ENCODE data around the gene AFF3. TPM values are rescaled to one million over a fixed set of nuclear protein-coding genes. Genes with fewer than 3 reads are reported as not detected.

The AFF3 gene
- total and polyA plus RNA-seq, 2 of the 8 experiments (the other 6 are each of a cell fraction or from before 2014, with no cell fraction given), result 0.27 to 3.0 TPM

DNA sequence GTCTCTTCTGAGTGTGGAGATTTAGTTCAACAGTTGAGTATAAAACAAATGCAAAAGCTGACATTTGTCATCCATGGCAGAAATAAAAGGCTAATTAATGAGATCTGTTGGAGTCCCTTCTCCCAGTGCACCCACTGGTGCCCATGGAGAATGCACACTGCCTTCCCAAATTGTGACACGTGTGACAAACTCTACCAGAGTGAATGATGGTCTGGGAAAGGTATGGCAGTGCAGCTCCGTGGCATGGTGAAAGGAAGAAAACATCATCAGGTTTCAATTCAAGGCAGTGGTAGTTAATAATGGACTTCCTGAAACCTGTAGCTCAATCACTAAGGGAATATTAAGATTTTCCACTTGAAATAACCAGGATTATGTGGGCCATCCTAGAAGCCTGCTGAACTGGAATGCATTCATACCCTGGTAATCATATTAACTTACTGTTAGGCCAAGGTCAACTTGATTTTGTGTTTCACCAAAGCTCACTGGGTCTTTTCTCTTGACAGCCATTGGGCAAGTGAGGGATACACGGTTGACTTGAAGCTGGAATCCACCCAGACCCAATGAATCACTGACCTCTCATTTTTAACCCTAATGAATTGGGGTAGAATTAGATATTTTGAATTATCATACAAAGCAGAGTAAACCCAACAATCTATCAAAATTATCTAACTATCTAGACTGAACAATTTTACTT is 167.6 kb downstream of the AFF3 start:
- CTCF ChIA-PET (ENCODE audit: partially characterized antibody), result no interaction called here
- no peak overlapping the region for H3K4me2 ChIP-seq (ENCODE audit: insufficient read depth in 1 of 2, low read depth in 2 of 2, low read length in 2 of 2)
- H4K5ac ChIP-seq (ENCODE audit: insufficient read length, low read depth, low read length), result no peak overlapping the region
- TF ChIP-seq CHD1 (IDR thresholded peaks at IDR 0.05; ENCODE audit: low read depth, low read length), result no peak
- TF ChIP-seq TBP (IDR thresholded peaks at IDR 0.05; ENCODE audit: low read depth, low read length), result no peak
- no peak for TF ChIP-seq GTF2F1 (IDR thresholded peaks at IDR 0.05; ENCODE audit: borderline replicate concordance, low read depth, low read length)
- TF ChIP-seq ZNF274 (IDR thresholded peaks at IDR 0.05; ENCODE audit: borderline replicate concordance, extremely low read depth, low read length), result no peak
- no peak for TF ChIP-seq EP300 (IDR thresholded peaks at IDR 0.05; ENCODE audit: borderline replicate concordance in 1 of 2, low read depth in 2 of 2, low read length in 2 of 2)
- TF ChIP-seq CBX8 (IDR thresholded peaks at IDR 0.05; ENCODE audit: borderline replicate concordance, low read depth, low read length), result no peak
- no peak for TF ChIP-seq SP1 (IDR thresholded peaks at IDR 0.05; ENCODE audit: low read depth, low read length)
- no peak for TF ChIP-seq CREB1 (IDR thresholded peaks at IDR 0.05)
- TF ChIP-seq EGR1 (IDR thresholded peaks at IDR 0.05; ENCODE audit: borderline replicate concordance, low read depth, low read length), result no peak
- no peak for TF ChIP-seq MAFK (IDR thresholded peaks at IDR 0.05; ENCODE audit: low read depth, low read length)
- no peak for TF ChIP-seq RAD21 (IDR thresholded peaks at IDR 0.05 in 1 of 2, conservative IDR thresholded peaks at IDR 0.05 in 1 of 2; ENCODE audit: low read depth in 2 of 2, low read length in 2 of 2)
- no peak for TF ChIP-seq HDAC6 (IDR thresholded peaks at IDR 0.05; ENCODE audit: low read depth, low read length)
- TF ChIP-seq NRF1 (IDR thresholded peaks at IDR 0.05; ENCODE audit: low read depth, low read length), result no peak
- no peak for TF ChIP-seq CBX5 (IDR thresholded peaks at IDR 0.05; ENCODE audit: low read depth, low read length)

More for the DNA sequence above, 167.6 kb downstream of the AFF3 start:
- no peak overlapping the region for H3K27ac ChIP-seq (ENCODE audit: low read depth, low read length)
- H3K27me3 ChIP-seq (replicated peaks in 1 of 4; ENCODE audit: control insufficient read depth in 3 of 4, extremely low read depth in 1 of 4, insufficient read depth in 3 of 4, low read length in 3 of 4), result no peaks in the 10 kb centered on the region
- POLR2A ChIA-PET (ENCODE audit: partially characterized antibody), result no interaction called here
- 75% methylated on average over 3 of the region's 3 CpGs; no CpG with 5 or more reads in 1 of the 2 experiments for WGBS, 2 experiments (ENCODE audit: extremely low coverage in 1 of 2, insufficient coverage in 1 of 2, insufficient read length in 1 of 2, insufficient replicate concordance in 2 of 2, low coverage in 1 of 2, low lambda C conversion rate in 2 of 2, missing lambda C conversion rate in 1 of 2)
- no peak overlapping the region for H2BK12ac ChIP-seq (ENCODE audit: low read depth, low read length)
- H3K4me1 ChIP-seq (replicated peaks in 1 of 4; ENCODE audit: control insufficient read depth in 3 of 4, insufficient read depth in 4 of 4, low read length in 3 of 4), result peaks cover 0 to 3% (median 0%) of the 10 kb centered on the region in 4 experiments; a peak in 1 of 7 replicates
- no peak overlapping the region for H3K18ac ChIP-seq (ENCODE audit: extremely low read depth, low read length)
- H2BK20ac ChIP-seq (ENCODE audit: low read length), result no peak overlapping the region
- H3K79me2 ChIP-seq (ENCODE audit: control insufficient read depth in 1 of 2, insufficient read depth in 2 of 2, low read length in 2 of 2), result no peaks in the 10 kb centered on the region
- no peak overlapping the region for H4K8ac ChIP-seq (ENCODE audit: extremely low read depth, insufficient read depth, low read length)
- no peaks in the 10 kb centered on the region for H3K79me1 ChIP-seq (ENCODE audit: low read depth, low read length)
- no peak for DNase-seq (ENCODE audit: low read depth in 1 of 2, low spot score in 2 of 2)
- H4K20me1 ChIP-seq (replicated peaks in 1 of 2; ENCODE audit: control insufficient read depth in 1 of 2, insufficient read depth in 2 of 2, low read length in 2 of 2), result no peaks in the 10 kb centered on the region
- H3K9ac ChIP-seq (replicated peaks in 1 of 4; ENCODE audit: extremely low read depth in 1 of 4, low read depth in 3 of 4, low read length in 3 of 4), result no peak overlapping the region
- no peak overlapping the region for H4K91ac ChIP-seq (replicated peaks; ENCODE audit: insufficient read length, low read length)
- no peaks in the 10 kb centered on the region for H3K36me3 ChIP-seq (ENCODE audit: control insufficient read depth in 2 of 4, insufficient read depth in 4 of 4, low read length in 3 of 4)
- no peak overlapping the region for H3K56ac ChIP-seq (replicated peaks; ENCODE audit: insufficient read length, low read depth, low read length)
- no peak overlapping the region for H2BK15ac ChIP-seq (ENCODE audit: low read length)
- no peak for FAIRE-seq
- H2AFZ ChIP-seq (ENCODE audit: low read length), result no peak overlapping the region
- H2BK5ac ChIP-seq (ENCODE audit: low read depth, low read length), result no peak overlapping the region
- no peak overlapping the region for H3K4me3 ChIP-seq (ENCODE audit: extremely low read depth in 1 of 4, insufficient read depth in 2 of 4, low read depth in 3 of 4, low read length in 4 of 4)
- no peaks in the 10 kb centered on the region; the same call in 1 of the 2 replicates for H3K23me2 ChIP-seq (ENCODE audit: low read depth, low read length)
- H2AK5ac ChIP-seq (ENCODE audit: low read depth, low read length), result no peak overlapping the region
- no peak overlapping the region for H3K23ac ChIP-seq (ENCODE audit: insufficient read length)
- no peak overlapping the region for H3K14ac ChIP-seq (ENCODE audit: insufficient read length)
- no peak overlapping the region for H3K4ac ChIP-seq (replicated peaks; ENCODE audit: insufficient read length, low read depth, low read length)
- H3K9me3 ChIP-seq (ENCODE audit: insufficient read depth in 2 of 2, low read depth in 1 of 2, low read length in 1 of 2), result no peaks in the 10 kb centered on the region
- H2BK120ac ChIP-seq (replicated peaks; ENCODE audit: low read depth, low read length), result no peak overlapping the region
